HEK293 (cell line): ENCODE data around the gene PTCSC3.

Experiments
- SP2 ChIP-seq: fragments of 450-650 bp; formaldehyde crosslinking; IDR thresholded peaks from 2 replicates; pipeline ENCODE4 v1.5.1; 2016; ENCODE audit warnings: missing biosample characterization, missing genetic modification characterization
- ZBTB8A ChIP-seq: fragments of 450-650 bp; formaldehyde crosslinking; IDR thresholded peaks from 2 replicates; pipeline ENCODE4 v1.5.1; 2016; ENCODE audit warnings: missing biosample characterization, missing genetic modification characterization
- ZNF138 ChIP-seq: fragments of 450-650 bp; formaldehyde crosslinking; IDR thresholded peaks from 2 replicates; pipeline ENCODE4 v1.5.1; 2016; ENCODE audit warnings: missing biosample characterization, missing genetic modification characterization, borderline replicate concordance
- ZNF221 ChIP-seq: fragments of 450-650 bp; formaldehyde crosslinking; IDR thresholded peaks from 2 replicates; pipeline ENCODE4 v1.5.1; 2017; ENCODE audit warnings: missing biosample characterization, missing genetic modification characterization, borderline replicate concordance

- TF ChIP-seq ZNF138 (tag by site-specific recombination) (no peak), ZBTB8A (tag by site-specific recombination) (no peak), SP2 (no peak), ZNF221 (no peak)
Measured at GRCh38 chr14:36207500-36207899, 31.0 kb upstream of the PTCSC3 start.
